Stimulated activated CD4-positive, alpha-beta T cell treated with anti-CD3 and anti-CD28 coated beads, Interleukin-4, amount 100 ng/mL, for 4 hours (primary cell): ENCODE data around the gene TPCN2.
A peak's percentile ranks its signal among the peaks of the same experiment; 100 is the strongest.

Experiments used
- DNase-seq, 2 experiments: peaks; one replicate each; pipeline ENCODE4 v3.0.0-alpha.2; 2020

TPCN2 gene

GRCh38 chr11:69114811-69115523, 66.2 kb downstream of the TPCN2 start:
- no peak for DNase-seq

GRCh38 chr11:69115586-69116560, 67.1 kb downstream of the TPCN2 start:
- DNase-seq: no peak

GRCh38 chr11:69116671-69117070, 67.9 kb downstream of the TPCN2 start:
- DNase-seq: no peak

- no peak for DNase-seq
These were observed 70.5 kb downstream of the TPCN2 start for GRCh38 chr11:69119190-69119589.

GRCh38 chr11:69120096-69120875, 71.6 kb downstream of the TPCN2 start:
- DNase-seq: no peak

- DNase-seq: no peak
These were observed 72.3 kb downstream of the TPCN2 start for GRCh38 chr11:69121021-69121420.

GRCh38 chr11:69121621-69122325, 73.0 kb downstream of the TPCN2 start:
- no peak for DNase-seq

GRCh38 chr11:69122326-69122629, 73.5 kb downstream of the TPCN2 start:
- no peak for DNase-seq

GRCh38 chr11:69122630-69123431, 74.1 kb downstream of the TPCN2 start:
- peak; percentile 78 to 96 for DNase-seq

- DNase-seq: peak in 1 of 2 experiments; percentile 34
These were observed 75.1 kb downstream of the TPCN2 start for GRCh38 chr11:69123593-69124545.

- no peak for DNase-seq
These were observed 77.1 kb downstream of the TPCN2 start for GRCh38 chr11:69125861-69126260.

GRCh38 chr11:69126286-69126685, 77.6 kb downstream of the TPCN2 start:
- no peak for DNase-seq

- no peak for DNase-seq
These were observed 78.5 kb downstream of the TPCN2 start for GRCh38 chr11:69127081-69127850.

GRCh38 chr11:69127884-69128283, 79.2 kb downstream of the TPCN2 start:
- no peak for DNase-seq

- DNase-seq: no peak
These were observed 80.3 kb downstream of the TPCN2 start for GRCh38 chr11:69129053-69129452.

GRCh38 chr11:69129647-69130046, 80.9 kb downstream of the TPCN2 start:
- no peak for DNase-seq

GRCh38 chr11:69130654-69131053, 81.9 kb downstream of the TPCN2 start:
- no peak for DNase-seq

GRCh38 chr11:69131121-69131566, 82.4 kb downstream of the TPCN2 start:
- DNase-seq: no peak

- DNase-seq: no peak
These were observed 83.0 kb downstream of the TPCN2 start for GRCh38 chr11:69131644-69132300.
